IMR-90 (cell line): ENCODE results near the gene MAGI2. TPM values are rescaled to one million over a fixed set of nuclear protein-coding genes. Genes with fewer than 3 reads are reported as not detected.

Source experiments
- ATAC-seq: fragments of 200-7000 bp; cut with Tn5 transposase; 2 replicates; pipeline ENCODE4 v1.9.1; 2020; ENCODE audit warnings: low read depth, mild to moderate bottlenecking, moderate library complexity
- BruUV-seq: library from RNA; stranded (reverse); fragments of 400-500 nt; replicated peaks from 2 replicates; lab custom pipeline; 2021; lab: Mats Ljungman, UMichigan
- CTCF ChIA-PET: fragments of 300-600 bp; formaldehyde crosslinking; extraction: SDS; loops from one replicate; lab custom pipeline; 2021; ENCODE audit warnings: antibody characterized with exemption; lab: Yijun Ruan, JAX
- POLR2A ChIA-PET: fragments of 300-600 bp; sonication (Branson Sonifier 250); formaldehyde crosslinking; loops from one replicate; lab custom pipeline; 2022; ENCODE audit warnings: antibody characterized with exemption; ENCODE audit not compliant: unreplicated experiment; lab: Charles Lee
- DNase-seq: peaks from one replicate; pipeline ENCODE4 v3.0.0; 2013
- H2AFZ ChIP-seq: replicated peaks from 2 replicates; pipeline ENCODE3; 2013; ENCODE audit warnings: low read length, mild to moderate bottlenecking; ENCODE audit not compliant: poor library complexity
- H2AK5ac ChIP-seq: 2 replicates; pipeline ENCODE4 v1.6.1; 2013; ENCODE audit warnings: low read depth, low read length, inconsistent platforms
- H2AK9ac ChIP-seq: replicated peaks from 2 replicates; pipeline ENCODE3; 2013; ENCODE audit warnings: mild to moderate bottlenecking, low read depth, low read length, moderate library complexity; ENCODE audit not compliant: poor library complexity
- H2BK120ac ChIP-seq: 2 replicates; pipeline ENCODE4 v1.6.1; 2013; ENCODE audit warnings: low read depth, low read length, inconsistent platforms
- H2BK15ac ChIP-seq: 3 replicates; pipeline ENCODE4 v1.6.1; 2013; ENCODE audit warnings: low read depth, low read length, inconsistent platforms
- H2BK20ac ChIP-seq: 2 replicates; pipeline ENCODE4 v1.6.1; 2013; ENCODE audit warnings: low read depth, mild to moderate bottlenecking, inconsistent platforms, low read length, moderate library complexity
- H2BK5ac ChIP-seq: 2 replicates; pipeline ENCODE4 v1.6.1; 2013; ENCODE audit warnings: mild to moderate bottlenecking, low read depth, low read length, inconsistent platforms; ENCODE audit not compliant: poor library complexity, severe bottlenecking
- H3K14ac ChIP-seq: replicated peaks from 2 replicates; pipeline ENCODE4 v1.6.1; 2013; ENCODE audit warnings: low read depth, low read length, inconsistent platforms
- H3K18ac ChIP-seq: 2 replicates; pipeline ENCODE4 v1.6.1; 2013; ENCODE audit warnings: low read depth, low read length, control low read depth
- H3K23ac ChIP-seq: 2 replicates; pipeline ENCODE4 v1.6.1; 2013; ENCODE audit warnings: low read depth, low read length, inconsistent platforms
- H3K27ac ChIP-seq: 2 replicates; pipeline ENCODE4 v1.5.1; 2013; ENCODE audit warnings: mild to moderate bottlenecking, control low read depth, low read length; ENCODE audit not compliant: insufficient read depth
- H3K27me3 ChIP-seq: 2 replicates; pipeline ENCODE4 v1.6.1; 2013; ENCODE audit warnings: low read length; ENCODE audit not compliant: control insufficient read depth, insufficient read depth
- H3K36me3 ChIP-seq: 2 replicates; pipeline ENCODE4 v1.6.1; 2013; ENCODE audit warnings: low read length, mixed read lengths; ENCODE audit not compliant: control insufficient read depth, insufficient read depth
- H3K4ac ChIP-seq: 2 replicates; pipeline ENCODE4 v1.6.1; 2013; ENCODE audit warnings: low read depth, low read length, inconsistent platforms
- H3K4me1 ChIP-seq: 2 replicates; pipeline ENCODE4 v1.6.1; 2013; ENCODE audit warnings: low read length, mixed read lengths; ENCODE audit not compliant: control insufficient read depth, insufficient read depth
- H3K4me2 ChIP-seq: 2 replicates; pipeline ENCODE4 v1.6.1; 2013; ENCODE audit warnings: low read depth, mild to moderate bottlenecking, control low read depth, low read length, moderate library complexity
- H3K4me3 ChIP-seq: 2 replicates; pipeline ENCODE4 v1.5.1; 2013; ENCODE audit warnings: low read depth, mild to moderate bottlenecking, control low read depth, low read length, moderate library complexity; ENCODE audit not compliant: insufficient read depth
- H3K56ac ChIP-seq: 2 replicates; pipeline ENCODE4 v1.6.1; 2013; ENCODE audit warnings: low read length, inconsistent platforms; ENCODE audit not compliant: insufficient read depth; ENCODE audit errors: extremely low read depth
- H3K79me1 ChIP-seq, 2 experiments: 2 replicates each; pipeline ENCODE4 v1.6.1; 2013; ENCODE audit warnings: low read length in 2 of 2, inconsistent platforms in 1 of 2, low read depth in 1 of 2
- H3K9ac ChIP-seq: 2 replicates; pipeline ENCODE4 v1.6.1; 2013; ENCODE audit warnings: low read depth, low read length, control low read depth
- H3K9me1 ChIP-seq: 2 replicates; pipeline ENCODE4 v1.6.1; 2013; ENCODE audit warnings: low read length, inconsistent platforms; ENCODE audit not compliant: insufficient read depth
- H3K9me3 ChIP-seq: 2 replicates; pipeline ENCODE4 v1.6.1; 2013; ENCODE audit warnings: low read length; ENCODE audit not compliant: control insufficient read depth, insufficient read depth
- H4K20me1 ChIP-seq: 2 replicates; pipeline ENCODE4 v1.6.1; 2013; ENCODE audit warnings: low read length, inconsistent platforms; ENCODE audit not compliant: insufficient read depth
- H4K5ac ChIP-seq: 2 replicates; pipeline ENCODE4 v1.6.1; 2013; ENCODE audit warnings: mild to moderate bottlenecking, low read depth, low read length, control low read depth
- H4K8ac ChIP-seq, 2 experiments: 2 replicates each; pipeline ENCODE4 v1.6.1; 2013; ENCODE audit warnings: low read depth in 2 of 2, low read length in 2 of 2, control low read depth in 1 of 2, inconsistent platforms in 1 of 2
- H4K91ac ChIP-seq: 2 replicates; pipeline ENCODE4 v1.6.1; 2013; ENCODE audit warnings: low read depth, low read length, inconsistent platforms; ENCODE audit not compliant: insufficient read depth
- BHLHE40 ChIP-seq: fragments of 150-350 bp; IDR thresholded peaks from 2 replicates; pipeline ENCODE4 v1.6.1; 2016; ENCODE audit warnings: mild to moderate bottlenecking, low read depth, low read length
- CHD1 ChIP-seq: IDR thresholded peaks from 2 replicates; pipeline ENCODE4 v1.6.1; 2012; ENCODE audit warnings: low read depth, low read length, improper control_type of control experiment
- FOS ChIP-seq: fragments of 150-350 bp; IDR thresholded peaks from 2 replicates; pipeline ENCODE4 v1.6.1; 2016; ENCODE audit warnings: low read depth, low read length
- MXI1 ChIP-seq: IDR thresholded peaks from 2 replicates; pipeline ENCODE4 v1.6.1; 2012; ENCODE audit warnings: low read depth, mild to moderate bottlenecking, low read length, moderate library complexity, borderline replicate concordance
- RAD21 ChIP-seq: IDR thresholded peaks from 2 replicates; pipeline ENCODE4 v1.6.1; 2012; ENCODE audit warnings: low read length, improper control_type of control experiment
- RCOR1 ChIP-seq: IDR thresholded peaks from 2 replicates; pipeline ENCODE4 v1.6.1; 2012; ENCODE audit warnings: mild to moderate bottlenecking, low read length, improper control_type of control experiment; ENCODE audit not compliant: insufficient replicate concordance
- SMC3 ChIP-seq: fragments of 150-350 bp; IDR thresholded peaks from 2 replicates; pipeline ENCODE4 v1.6.1; 2016; ENCODE audit warnings: low read depth, mild to moderate bottlenecking, antibody characterized with exemption, low read length, moderate library complexity
- WGBS, 2 experiments: methylation state at CpG; one replicate each; pipeline versions ENCODE4 v1.1.5 to v1.1.7; 2013; ENCODE audit warnings: missing lambda C conversion rate in 2 of 2; ENCODE audit not compliant: insufficient read length in 1 of 2; ENCODE audit errors: extremely low coverage in 2 of 2; 5-methylcytosine and 5-hydroxymethylcytosine counted together
- dilution Hi-C: fragments of 300-500 bp; cut with HindIII; formaldehyde crosslinking; loops from one replicate; pipeline ENCODE4 v1.14.3; 2018; ENCODE audit warnings: low sequenced_read_pairs; ENCODE audit not compliant: unreplicated experiment
- in situ Hi-C: fragments of 300-500 bp; cut with MboI; formaldehyde crosslinking; loops from 3 replicates; pipeline ENCODE4 v1.14.3; 2019; ENCODE audit warnings: low sequenced_read_pairs, inconsistent platforms, mixed read lengths
- intact Hi-C: fragments of 100-400 bp; cut with micrococcal nuclease; formaldehyde crosslinking; loops from 2 replicates; pipeline ENCODE4 v1.10.0; 2022
- polyA plus RNA-seq, 3 experiments: library from polyadenylated mRNA; depleted of rRNA; stranded (reverse); fragments of >200 nt; gene quantifications; 2 replicates each; pipeline ENCODE4 v1.2.3, GENCODE V29; 2012; ENCODE audit warnings: low replicate concordance in 1 of 3
- total RNA-seq: library from RNA; depleted of rRNA; stranded (reverse); fragments of >200 nt; gene quantifications from 2 replicates; pipeline ENCODE4 v1.2.3, GENCODE V29; 2012
- TF ChIP-seq, protein P1 (sequence below): fragments of 150-350 bp; IDR thresholded peaks from 2 replicates; pipeline ENCODE4 v1.6.1; 2017; ENCODE audit warnings: mild to moderate bottlenecking, antibody characterized with exemption, low read length, low read depth
- TF ChIP-seq, protein P2 (sequence below): conservative IDR thresholded peaks from 2 replicates; pipeline ENCODE4 v1.5.1; 2012; ENCODE audit warnings: mild to moderate bottlenecking, low read depth, low read length, improper control_type of control experiment

MAGI2 gene
- total and polyA plus RNA-seq, 2 of the 4 experiments (the other 2 are of a cell fraction): 2.5 to 17.9 TPM

DNA sequence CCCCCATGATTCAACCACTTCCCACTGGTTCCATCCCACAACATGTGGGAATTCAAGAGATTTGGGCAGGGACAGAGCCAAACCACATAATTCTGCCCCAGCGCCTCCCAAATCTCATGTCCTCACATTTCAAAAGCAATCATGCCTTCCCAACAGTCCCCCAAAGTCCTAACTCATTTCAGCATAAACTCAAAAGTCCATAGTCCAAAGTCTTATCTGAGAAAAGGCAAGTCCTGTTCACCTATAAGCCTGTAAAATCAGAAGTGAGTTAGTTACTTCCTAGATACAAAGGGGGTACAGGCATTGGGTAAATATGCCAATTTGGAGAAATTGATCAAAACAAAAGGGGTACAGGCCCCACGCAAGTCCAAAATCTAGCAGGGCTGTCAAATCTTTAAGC lies 272.9 kb downstream of the MAGI2 start:
- no peak overlapping the region for H2BK15ac ChIP-seq
- dilution Hi-C loops (no loop called here), in situ Hi-C loops (no loop called here), intact Hi-C loops (no loop called here)
- no peak overlapping the region for H3K9ac ChIP-seq
- H3K27me3 ChIP-seq: no peaks in the 10 kb centered on the region
- CTCF ChIA-PET: no interaction called here
- no peak for TF ChIP-seq CHD1
- no peak for TF ChIP-seq RAD21
- no peak for TF ChIP-seq BHLHE40
- TF ChIP-seq, protein P1, sequence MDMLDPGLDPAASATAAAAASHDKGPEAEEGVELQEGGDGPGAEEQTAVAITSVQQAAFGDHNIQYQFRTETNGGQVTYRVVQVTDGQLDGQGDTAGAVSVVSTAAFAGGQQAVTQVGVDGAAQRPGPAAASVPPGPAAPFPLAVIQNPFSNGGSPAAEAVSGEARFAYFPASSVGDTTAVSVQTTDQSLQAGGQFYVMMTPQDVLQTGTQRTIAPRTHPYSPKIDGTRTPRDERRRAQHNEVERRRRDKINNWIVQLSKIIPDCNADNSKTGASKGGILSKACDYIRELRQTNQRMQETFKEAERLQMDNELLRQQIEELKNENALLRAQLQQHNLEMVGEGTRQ: no peak
- no peak for TF ChIP-seq SMC3
- no peak for TF ChIP-seq MXI1
- no peak for TF ChIP-seq FOS
- TF ChIP-seq, protein P2, sequence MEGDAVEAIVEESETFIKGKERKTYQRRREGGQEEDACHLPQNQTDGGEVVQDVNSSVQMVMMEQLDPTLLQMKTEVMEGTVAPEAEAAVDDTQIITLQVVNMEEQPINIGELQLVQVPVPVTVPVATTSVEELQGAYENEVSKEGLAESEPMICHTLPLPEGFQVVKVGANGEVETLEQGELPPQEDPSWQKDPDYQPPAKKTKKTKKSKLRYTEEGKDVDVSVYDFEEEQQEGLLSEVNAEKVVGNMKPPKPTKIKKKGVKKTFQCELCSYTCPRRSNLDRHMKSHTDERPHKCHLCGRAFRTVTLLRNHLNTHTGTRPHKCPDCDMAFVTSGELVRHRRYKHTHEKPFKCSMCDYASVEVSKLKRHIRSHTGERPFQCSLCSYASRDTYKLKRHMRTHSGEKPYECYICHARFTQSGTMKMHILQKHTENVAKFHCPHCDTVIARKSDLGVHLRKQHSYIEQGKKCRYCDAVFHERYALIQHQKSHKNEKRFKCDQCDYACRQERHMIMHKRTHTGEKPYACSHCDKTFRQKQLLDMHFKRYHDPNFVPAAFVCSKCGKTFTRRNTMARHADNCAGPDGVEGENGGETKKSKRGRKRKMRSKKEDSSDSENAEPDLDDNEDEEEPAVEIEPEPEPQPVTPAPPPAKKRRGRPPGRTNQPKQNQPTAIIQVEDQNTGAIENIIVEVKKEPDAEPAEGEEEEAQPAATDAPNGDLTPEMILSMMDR: no peak
- TF ChIP-seq RCOR1: no peak
- no peak overlapping the region for H3K27ac ChIP-seq
- H4K20me1 ChIP-seq: no peaks in the 10 kb centered on the region
- no peaks in the 10 kb centered on the region for H3K36me3 ChIP-seq
- no peak overlapping the region for H3K4me3 ChIP-seq
- no peak overlapping the region for H3K4ac ChIP-seq
- H2AK5ac ChIP-seq: no peak overlapping the region
- no peak overlapping the region for H2AK9ac ChIP-seq
- ATAC-seq (no peak), DNase-seq (no peak)
- H3K56ac ChIP-seq: no peak overlapping the region
- H2BK20ac ChIP-seq: no peak overlapping the region
- no peak overlapping the region for H2BK5ac ChIP-seq
- no peak overlapping the region for H2BK120ac ChIP-seq
- no peak overlapping the region for H4K5ac ChIP-seq
- POLR2A ChIA-PET: no interaction called here
- no peaks in the 10 kb centered on the region for H3K9me3 ChIP-seq
- H3K4me2 ChIP-seq: no peak overlapping the region
- no peak overlapping the region for H3K23ac ChIP-seq
- no peaks in the 10 kb centered on the region; the same call in 1 of the 2 replicates for H3K4me1 ChIP-seq
- no TSS peak for BruUV-seq
- no peak overlapping the region for H3K18ac ChIP-seq
- H3K9me1 ChIP-seq: peaks cover 3% of the 10 kb centered on the region; the same call in 1 of the 2 replicates
- no peak overlapping the region for H4K8ac ChIP-seq
- no peak overlapping the region for H2AFZ ChIP-seq
- H4K91ac ChIP-seq: no peak overlapping the region
- no peak overlapping the region for H3K14ac ChIP-seq
- peaks cover 4 to 13% of the 10 kb centered on the region in 2 experiments; a peak in 3 of 4 replicates for H3K79me1 ChIP-seq
- 67% methylated on average over 1 of the region's 2 CpGs; no CpG with 5 or more reads in 1 of the 2 experiments for WGBS, 2 experiments
